Large intestine (tissue), 3 donors: Measurements from ENCODE around the gene UBA6. TPM values are rescaled to one million over a fixed set of nuclear protein-coding genes. Genes with fewer than 3 reads are reported as not detected.

Experiments used
- DNase-seq, 2 donors: peaks; one replicate each; pipeline versions ENCODE4 v3.0.0 to v3.0.0-alpha.2; 2013
- H3K27ac ChIP-seq: one replicate; pipeline ENCODE4 v1.5.1; 2013; ENCODE audit warnings: low read length
- H3K27me3 ChIP-seq: 2 replicates; pipeline ENCODE4 v1.6.1; 2013; ENCODE audit warnings: low read length; ENCODE audit not compliant: control insufficient read depth, insufficient read depth
- H3K36me3 ChIP-seq: 2 replicates; pipeline ENCODE4 v1.6.1; 2013; ENCODE audit warnings: low read length; ENCODE audit not compliant: control insufficient read depth, insufficient read depth
- H3K4me1 ChIP-seq: one replicate; pipeline ENCODE4 v1.6.1; 2013; ENCODE audit warnings: low read length; ENCODE audit not compliant: control insufficient read depth, insufficient read depth
- H3K4me3 ChIP-seq: one replicate; pipeline ENCODE4 v1.5.1; 2013; ENCODE audit warnings: low read length
- H3K9me3 ChIP-seq: one replicate; pipeline ENCODE4 v1.6.1; 2013; ENCODE audit warnings: mild to moderate bottlenecking, low read depth, low read length, moderate library complexity; ENCODE audit not compliant: control insufficient read depth
- WGBS: methylation state at CpG from one replicate; pipeline ENCODE4 v1.1.5; 2013; ENCODE audit warnings: low lambda C conversion rate; ENCODE audit not compliant: insufficient coverage; 5-methylcytosine and 5-hydroxymethylcytosine counted together
- polyA plus RNA-seq: library from polyadenylated mRNA; unstranded; fragments of 120-200 nt; gene quantifications from one replicate; pipeline ENCODE4 v1.2.1, GENCODE V29; 2013

Gene UBA6
- polyA plus RNA-seq, 1 donor = 27.2 TPM

GRCh38 chr4:67699603-67700002, 1.4 kb downstream of the UBA6 start:
- Histone ChIP-seq H3K36me3 (peaks cover 3% of the 10 kb centered on the region), H3K9me3 (no peaks in the 10 kb centered on the region), H3K27ac (peak overlapping the region; percentile 96), H3K4me3 (peak overlapping the region; percentile 88), H3K27me3 (no peaks in the 10 kb centered on the region), H3K4me1 (peaks cover 3% of the 10 kb centered on the region)
- DNase-seq = peak in 1 of 2 donors; percentile 7
- WGBS = no CpG with 5 or more reads among the region's 18 CpGs

- Histone ChIP-seq H3K9me3 (no peaks in the 10 kb centered on the region), H3K4me1 (peaks cover 3% of the 10 kb centered on the region), H3K27me3 (no peaks in the 10 kb centered on the region), H3K4me3 (no peak overlapping the region), H3K36me3 (no peaks in the 10 kb centered on the region), H3K27ac (no peak overlapping the region)
- WGBS = 88% methylated on average over 4 of the region's 7 CpGs
- DNase-seq = no peak
Observed at GRCh38 chr4:67697860-67698687, 2.9 kb downstream of the UBA6 start.

- H3K9me3 ChIP-seq = no peaks in the 10 kb centered on the region
- no peak overlapping the region for H3K27ac ChIP-seq
- peaks cover 10% of the 10 kb centered on the region for H3K36me3 ChIP-seq
- no peak overlapping the region for H3K4me3 ChIP-seq
- peaks cover 3% of the 10 kb centered on the region for H3K4me1 ChIP-seq
- H3K27me3 ChIP-seq = no peaks in the 10 kb centered on the region
- DNase-seq = no peak
- no CpG with 5 or more reads among the region's 2 CpGs for WGBS
Observed at GRCh38 chr4:67696061-67696460, 4.9 kb downstream of the UBA6 start.

- DNase-seq = no peak
- Histone ChIP-seq H3K27me3 (no peaks in the 10 kb centered on the region), H3K36me3 (peaks cover 14% of the 10 kb centered on the region), H3K4me3 (no peak overlapping the region), H3K27ac (no peak overlapping the region), H3K9me3 (no peaks in the 10 kb centered on the region), H3K4me1 (peaks cover 3% of the 10 kb centered on the region)
- WGBS = 100% methylated on average over 1 of the region's 3 CpGs
Observed at GRCh38 chr4:67694662-67695061, 6.3 kb downstream of the UBA6 start.

GRCh38 chr4:67691328-67691727, 9.6 kb downstream of the UBA6 start:
- no peak overlapping the region for H3K27ac ChIP-seq
- H3K4me3 ChIP-seq = no peak overlapping the region
- H3K27me3 ChIP-seq = no peaks in the 10 kb centered on the region
- H3K36me3 ChIP-seq = peaks cover 16% of the 10 kb centered on the region
- H3K4me1 ChIP-seq = no peaks in the 10 kb centered on the region
- no peak for DNase-seq
- H3K9me3 ChIP-seq = no peaks in the 10 kb centered on the region

GRCh38 chr4:67687636-67688035, 13.3 kb downstream of the UBA6 start:
- WGBS = 100% methylated on average over 1 of the region's 4 CpGs
- H3K4me1 ChIP-seq = no peaks in the 10 kb centered on the region
- H3K4me3 ChIP-seq = no peak overlapping the region
- H3K9me3 ChIP-seq = no peaks in the 10 kb centered on the region
- no peak for DNase-seq
- H3K36me3 ChIP-seq = peaks cover 13% of the 10 kb centered on the region
- no peaks in the 10 kb centered on the region for H3K27me3 ChIP-seq
- no peak overlapping the region for H3K27ac ChIP-seq

GRCh38 chr4:67685532-67685859, 15.5 kb downstream of the UBA6 start:
- Histone ChIP-seq H3K4me3 (no peak overlapping the region), H3K9me3 (no peaks in the 10 kb centered on the region), H3K36me3 (peaks cover 10% of the 10 kb centered on the region), H3K4me1 (peaks cover 2% of the 10 kb centered on the region), H3K27me3 (no peaks in the 10 kb centered on the region), H3K27ac (no peak overlapping the region)
- WGBS = 100% methylated on average over 1 of the region's 5 CpGs
- no peak for DNase-seq

- Histone ChIP-seq H3K27me3 (no peaks in the 10 kb centered on the region), H3K27ac (no peak overlapping the region), H3K9me3 (no peaks in the 10 kb centered on the region), H3K36me3 (peaks cover 10% of the 10 kb centered on the region), H3K4me3 (no peak overlapping the region), H3K4me1 (peaks cover 2% of the 10 kb centered on the region)
- DNase-seq = no peak
- 100% methylated on average over 1 of the region's 1 CpG for WGBS
Observed at GRCh38 chr4:67684839-67685531, 16.0 kb downstream of the UBA6 start.

GRCh38 chr4:67682266-67682665, 18.7 kb downstream of the UBA6 start:
- no peaks in the 10 kb centered on the region for H3K27me3 ChIP-seq
- H3K4me3 ChIP-seq = no peak overlapping the region
- H3K27ac ChIP-seq = no peak overlapping the region
- peaks cover 2% of the 10 kb centered on the region for H3K4me1 ChIP-seq
- no peaks in the 10 kb centered on the region for H3K9me3 ChIP-seq
- peaks cover 6% of the 10 kb centered on the region for H3K36me3 ChIP-seq
- WGBS = no CpG with 5 or more reads among the region's 1 CpG
- no peak for DNase-seq

GRCh38 chr4:67680581-67681222, 20.3 kb downstream of the UBA6 start:
- H3K9me3 ChIP-seq = no peaks in the 10 kb centered on the region
- no peaks in the 10 kb centered on the region for H3K27me3 ChIP-seq
- WGBS = no CpG with 5 or more reads among the region's 2 CpGs
- H3K4me1 ChIP-seq = peaks cover 2% of the 10 kb centered on the region
- DNase-seq = peak; percentile 29 to 63
- H3K36me3 ChIP-seq = peaks cover 16% of the 10 kb centered on the region
- H3K4me3 ChIP-seq = no peak overlapping the region
- no peak overlapping the region for H3K27ac ChIP-seq
